B cell (primary cell): Measurements from ENCODE around the gene HINT3. TPM values are rescaled to one million over a fixed set of nuclear protein-coding genes. Genes with fewer than 3 reads are reported as not detected.

Experiments used
- ATAC-seq: fragments of 200-7000 bp; cut with Tn5 transposase; one replicate; pipeline ENCODE4 v1.10.0; 2021; ENCODE audit warnings: low read depth, mild to moderate bottlenecking, moderate number of reproducible peaks, moderate library complexity
- CTCF ChIA-PET: fragments of 350-600 bp; sonication (Branson Sonifier 250); formaldehyde crosslinking; loops from one replicate; lab custom pipeline; 2021; ENCODE audit warnings: antibody characterized with exemption, inconsistent platforms; lab: Charles Lee
- POLR2A ChIA-PET: fragments of 350-600 bp; sonication (Branson Sonifier 250); formaldehyde crosslinking; loops from one replicate; lab custom pipeline; 2021; ENCODE audit warnings: antibody characterized with exemption; lab: Charles Lee
- DNase-seq: peaks from one replicate; pipeline ENCODE4 v3.0.0; 2013
- H2AFZ ChIP-seq: 2 replicates; pipeline ENCODE4 v1.6.1; 2012; ENCODE audit warnings: mild to moderate bottlenecking, low read depth, low read length; ENCODE audit not compliant: insufficient read depth, poor library complexity, severe bottlenecking
- H3K27ac ChIP-seq, 2 donors: 1 replicate in 1 of 2; 2 replicates in 1 of 2; pipeline ENCODE4 v1.5.1; 2012 to 2013; ENCODE audit warnings: low read length in 2 of 2, mild to moderate bottlenecking in 2 of 2, moderate library complexity in 1 of 2
- H3K27me3 ChIP-seq, 4 experiments: fragments of 200-600 bp in 1 of 4; sonication (generic) in 1 of 4; replicated peaks in 1 of 4; 1 replicate in 2 of 4; 2 replicates in 2 of 4; pipeline versions ENCODE4 v1.6.1 to v1.7.0; 2013 to 2016; ENCODE audit warnings: low read length in 3 of 4, mild to moderate bottlenecking in 2 of 4, mixed read lengths in 1 of 4, moderate library complexity in 1 of 4; ENCODE audit not compliant: insufficient read depth in 4 of 4, control insufficient read depth in 3 of 4; ENCODE audit errors: control extremely low read depth in 1 of 4
- H3K36me3 ChIP-seq, 2 experiments: replicated peaks in 1 of 2; 1 replicate in 1 of 2; 2 replicates in 1 of 2; pipeline versions ENCODE4 v1.6.1 to v1.7.1; 2013; ENCODE audit warnings: low read length in 1 of 2; ENCODE audit not compliant: insufficient read depth in 2 of 2, control insufficient read depth in 1 of 2; ENCODE audit errors: control extremely low read depth in 1 of 2, extremely low read depth in 1 of 2
- H3K4me1 ChIP-seq, 2 donors: fragments of 200-600 bp in 1 of 2; sonication (generic) in 1 of 2; 1 replicate in 1 of 2; 2 replicates in 1 of 2; pipeline versions ENCODE4 v1.5.1 to v1.6.1; 2013 to 2017; ENCODE audit warnings: low read length in 2 of 2; ENCODE audit not compliant: control insufficient read depth in 2 of 2, insufficient read depth in 2 of 2
- H3K4me2 ChIP-seq: replicated peaks from 2 replicates; pipeline ENCODE3; 2012; ENCODE audit warnings: mild to moderate bottlenecking, low read depth, low read length; ENCODE audit not compliant: poor library complexity, severe bottlenecking
- H3K4me3 ChIP-seq, 5 experiments: fragments of 200-600 bp in 1 of 5; sonication (generic) in 1 of 5; 1 replicate in 3 of 5; 2 replicates in 2 of 5; pipeline versions ENCODE4 v1.5.1 to v1.7.0; 2011 to 2016; ENCODE audit warnings: low read length in 4 of 5, mild to moderate bottlenecking in 4 of 5, low read depth in 2 of 5, control low read depth in 1 of 5, moderate library complexity in 1 of 5; ENCODE audit not compliant: insufficient read depth in 1 of 5; ENCODE audit errors: control extremely low read depth in 1 of 5, extremely low read depth in 1 of 5
- H3K79me2 ChIP-seq: fragments of 200-600 bp; sonication (generic); one replicate; pipeline ENCODE4 v1.6.0; 2016; ENCODE audit warnings: low read length; ENCODE audit not compliant: control insufficient read depth, insufficient read depth
- H3K9ac ChIP-seq: fragments of 200-600 bp; sonication (generic); 2 replicates; pipeline ENCODE4 v1.6.1; 2017; ENCODE audit warnings: mild to moderate bottlenecking, low read length, moderate library complexity
- H3K9me3 ChIP-seq, 3 donors: one replicate each; pipeline versions ENCODE4 v1.6.1 to v1.7.1; 2013; ENCODE audit warnings: low read length in 2 of 3; ENCODE audit not compliant: control insufficient read depth in 2 of 3, insufficient read depth in 1 of 3; ENCODE audit errors: control extremely low read depth in 1 of 3
- H4K20me1 ChIP-seq: 2 replicates; pipeline ENCODE4 v1.6.0; 2012; ENCODE audit warnings: mild to moderate bottlenecking, low read length; ENCODE audit not compliant: insufficient read depth, control insufficient read depth, poor library complexity, severe bottlenecking
- H3K27ac Mint-ChIP-seq: one replicate; pipeline ENCODE4 v1.8.0; 2021; ENCODE audit warnings: mixed read lengths
- H3K27me3 Mint-ChIP-seq: one replicate; pipeline ENCODE4 v1.8.0; 2021; ENCODE audit warnings: mixed read lengths
- H3K4me1 Mint-ChIP-seq: one replicate; pipeline ENCODE4 v1.8.0; 2021; ENCODE audit warnings: mixed read lengths
- H3K4me3 Mint-ChIP-seq: one replicate; pipeline ENCODE4 v1.8.0; 2021; ENCODE audit warnings: mixed read lengths
- H3K9me3 Mint-ChIP-seq: one replicate; pipeline ENCODE4 v1.8.0; 2022; ENCODE audit warnings: mixed read lengths; ENCODE audit not compliant: insufficient read depth
- EZH2 ChIP-seq: IDR thresholded peaks from 2 replicates; pipeline ENCODE4 v1.6.1; 2012; ENCODE audit warnings: borderline replicate concordance, low read depth, mild to moderate bottlenecking, moderate library complexity, low read length; ENCODE audit not compliant: insufficient read depth, poor library complexity, severe bottlenecking
- WGBS: methylation state at CpG from one replicate; pipeline ENCODE4 v1.1.5; 2013; ENCODE audit warnings: missing lambda C conversion rate; ENCODE audit not compliant: insufficient coverage; 5-methylcytosine and 5-hydroxymethylcytosine counted together
- intact Hi-C: fragments of 100-400 bp; cut with micrococcal nuclease; formaldehyde crosslinking; loops from one replicate; pipeline ENCODE4 v1.10.0; 2022
- polyA plus RNA-seq: library from polyadenylated mRNA; depleted of rRNA; stranded (reverse); fragments of >200 nt; gene quantifications from 2 replicates; pipeline ENCODE4 v1.2.3, GENCODE V29; 2012
- total RNA-seq, 2 donors: library from RNA; stranded (reverse); fragments of 120-200 nt in 1 of 2; gene quantifications; 1 replicate in 1 of 2; 2 replicates in 1 of 2; pipeline versions ENCODE4 v1.2.3 to v1.2.4, GENCODE V29; 2013 to 2022
- TF ChIP-seq, protein P1 (sequence below): fragments of 200-600 bp; IDR thresholded peaks from one replicate; pipeline ENCODE4 v1.8.0; 2022; ENCODE audit warnings: antibody characterized with exemption, mild to moderate bottlenecking

HINT3 gene
- total and polyA plus RNA-seq, 2 donors (not counting 1 experiment from before 2014, with no cell fraction given): 5.5 to 12.4 TPM

GRCh38 chr6:125918681-125919566 lies 37.6 kb upstream of the HINT3 start:
- ChIA-PET CTCF (interaction anchor here (0.6 to 2.8 kb wide), 8 partner anchors 13 to 1451 kb away, joined by 3 to 15 read pairs (median 4); partner anchors contain the start of genes HINT3 and NCOA7), POLR2A (interaction anchor here (0.6 kb wide), 1 partner anchor 14 kb away, joined by 3 read pairs; no protein-coding TSS in a partner anchor)
- H3K4me2 ChIP-seq: peak overlapping the region; percentile 65
- H3K27me3 Mint-ChIP-seq: no peaks in the 10 kb centered on the region
- H3K79me2 ChIP-seq: no peaks in the 10 kb centered on the region
- peak overlapping the region; percentile 50 to 85 for H3K27ac ChIP-seq
- H3K9me3 ChIP-seq: no peaks in the 10 kb centered on the region
- peaks cover 21% of the 10 kb centered on the region for H3K4me1 Mint-ChIP-seq
- peak overlapping the region; percentile 72 for H3K27ac Mint-ChIP-seq
- peak; percentile 88 for ATAC-seq
- peak overlapping the region; percentile 19 to 51 (median 33) for H3K4me3 ChIP-seq
- H2AFZ ChIP-seq: peak overlapping the region; percentile 76
- H3K36me3 ChIP-seq: peaks cover 3 to 11% of the 10 kb centered on the region in 2 experiments
- DNase-seq: peak; percentile 81
- no peaks in the 10 kb centered on the region for H4K20me1 ChIP-seq
- 9% methylated on average over 7 of the region's 13 CpGs for WGBS
- TF ChIP-seq EZH2: no peak
- TF ChIP-seq, protein P1, sequence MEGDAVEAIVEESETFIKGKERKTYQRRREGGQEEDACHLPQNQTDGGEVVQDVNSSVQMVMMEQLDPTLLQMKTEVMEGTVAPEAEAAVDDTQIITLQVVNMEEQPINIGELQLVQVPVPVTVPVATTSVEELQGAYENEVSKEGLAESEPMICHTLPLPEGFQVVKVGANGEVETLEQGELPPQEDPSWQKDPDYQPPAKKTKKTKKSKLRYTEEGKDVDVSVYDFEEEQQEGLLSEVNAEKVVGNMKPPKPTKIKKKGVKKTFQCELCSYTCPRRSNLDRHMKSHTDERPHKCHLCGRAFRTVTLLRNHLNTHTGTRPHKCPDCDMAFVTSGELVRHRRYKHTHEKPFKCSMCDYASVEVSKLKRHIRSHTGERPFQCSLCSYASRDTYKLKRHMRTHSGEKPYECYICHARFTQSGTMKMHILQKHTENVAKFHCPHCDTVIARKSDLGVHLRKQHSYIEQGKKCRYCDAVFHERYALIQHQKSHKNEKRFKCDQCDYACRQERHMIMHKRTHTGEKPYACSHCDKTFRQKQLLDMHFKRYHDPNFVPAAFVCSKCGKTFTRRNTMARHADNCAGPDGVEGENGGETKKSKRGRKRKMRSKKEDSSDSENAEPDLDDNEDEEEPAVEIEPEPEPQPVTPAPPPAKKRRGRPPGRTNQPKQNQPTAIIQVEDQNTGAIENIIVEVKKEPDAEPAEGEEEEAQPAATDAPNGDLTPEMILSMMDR: no peak
- no peaks in the 10 kb centered on the region for H3K27me3 ChIP-seq
- peaks cover 13 to 14% of the 10 kb centered on the region in 2 donors for H3K4me1 ChIP-seq
- peak overlapping the region; percentile 54 for H3K9ac ChIP-seq
- intact Hi-C loops: loop anchor here (1.0 to 2.0 kb wide), 2 partner anchors 37 to 128 kb away; partner anchors contain the start of genes HINT3 and NCOA7
- H3K9me3 Mint-ChIP-seq: no peaks in the 10 kb centered on the region
- peak overlapping the region; percentile 75 for H3K4me3 Mint-ChIP-seq
